ENCODE data around the gene RASA3. TPM values are rescaled to one million over a fixed set of nuclear protein-coding genes. Genes with fewer than 3 reads are reported as not detected.

The RASA3 gene
- total and polyA plus RNA-seq, 9 of the 15 experiments (the other 6 are each of a cell fraction or from before 2014, with no cell fraction given) = 0.72 to 25.3 (median 14.4) TPM

DNA sequence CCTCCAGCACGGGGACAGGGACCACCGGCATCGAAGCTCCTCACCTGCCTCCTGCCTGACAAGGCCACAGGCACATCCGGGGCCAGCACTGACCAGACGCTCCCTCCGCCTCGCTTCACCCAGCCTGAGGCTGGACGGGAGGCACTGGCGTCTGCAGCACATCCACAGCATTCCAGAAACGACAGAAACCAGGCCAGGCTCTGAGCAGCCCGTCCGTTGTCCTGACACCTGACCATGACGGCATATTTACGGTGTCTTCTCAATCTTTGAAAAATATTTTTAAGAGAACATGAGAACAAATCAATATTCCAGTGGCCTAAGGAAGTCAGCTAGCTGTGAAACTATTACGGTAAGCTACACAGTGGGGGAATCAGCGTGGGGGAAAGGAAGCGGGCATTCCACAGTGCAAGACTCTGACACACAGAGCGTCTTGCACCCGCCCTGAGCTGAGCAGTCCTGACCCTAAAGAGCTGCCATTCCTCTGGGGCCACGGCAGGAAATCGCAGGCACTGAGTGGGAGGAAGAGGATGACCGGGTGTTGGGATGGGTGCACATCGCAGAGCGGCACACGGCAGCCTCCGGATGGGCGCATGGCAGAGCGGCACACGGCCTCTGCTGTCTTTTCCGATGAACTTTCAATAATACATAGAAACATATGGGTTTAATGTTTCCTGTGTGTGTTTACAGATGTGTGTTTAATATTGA lies 26.8 kb downstream of the RASA3 start:
- no peaks in the 10 kb centered on the region for H3K36me3 ChIP-seq (ENCODE audit: control insufficient read depth, insufficient read depth, low read length)
- H4K20me1 ChIP-seq (replicated peaks; ENCODE audit: control insufficient read depth, insufficient read depth, low read length) = no peaks in the 10 kb centered on the region
- no peak overlapping the region for H3K9ac ChIP-seq (ENCODE audit: insufficient read depth in 1 of 2, low read depth in 2 of 2, low read length in 2 of 2)
- DNase-seq (ENCODE audit: extremely low read depth in 1 of 4, low spot score in 3 of 4) (no peak), FAIRE-seq (no peak), ATAC-seq (no peak)
- peaks cover 50% of the 10 kb centered on the region for H3K79me2 ChIP-seq (ENCODE audit: control insufficient read depth, insufficient read depth, low read length)
- H3K9me3 ChIP-seq (replicated peaks; ENCODE audit: control insufficient read depth, insufficient read depth, low read depth, low read length) = no peaks in the 10 kb centered on the region
- intact Hi-C loops (cut with micrococcal nuclease) = no loop called here
- WGBS (ENCODE audit: insufficient coverage, low coverage, missing lambda C conversion rate) = 97% methylated on average over 20 of the region's 30 CpGs
- H3K4me1 ChIP-seq (replicated peaks in 1 of 2; ENCODE audit: control insufficient read depth in 2 of 2, insufficient read depth in 2 of 2, low read length in 2 of 2) = peaks cover 0 to 38% of the 10 kb centered on the region in 2 experiments; a peak in 2 of 5 replicates
- no peak overlapping the region for H3K4me3 ChIP-seq
- H3K27ac ChIP-seq (ENCODE audit: extremely low read depth, low read depth, low read length) = no peak overlapping the region
- H3K4me2 ChIP-seq (ENCODE audit: insufficient read depth, low read length) = no peak overlapping the region
- ChIA-PET POLR2A (no interaction called here), CTCF (ENCODE audit: low intra/inter-chr PET ratio) (no interaction called here)
- no TSS peak for BruUV-seq (replicated peaks)
- in situ Hi-C loops (cut with MboI) = no loop called here
- TF ChIP-seq ZNF766 (CRISPR knock-in tag; conservative IDR thresholded peaks at IDR 0.05) = no peak
- no peak for TF ChIP-seq ATF1 (CRISPR knock-in tag; IDR thresholded peaks at IDR 0.05)
- TF ChIP-seq ATF1 (tag; IDR thresholded peaks at IDR 0.05) = no peak
- TF ChIP-seq ZBTB8A (IDR thresholded peaks at IDR 0.05; ENCODE audit: partially characterized antibody) = no peak
- TF ChIP-seq CBX8 (IDR thresholded peaks at IDR 0.05; ENCODE audit: borderline replicate concordance, extremely low read depth, low read depth, low read length, poor library complexity, severe bottlenecking) = no peak
- no peak for TF ChIP-seq JUND (IDR thresholded peaks at IDR 0.05; ENCODE audit: borderline replicate concordance, low read depth, low read length)
- TF ChIP-seq JUND (tag; IDR thresholded peaks at IDR 0.05; ENCODE audit: borderline replicate concordance, low read depth, low read length) = no peak
- no peak for TF ChIP-seq MTA2 (IDR thresholded peaks at IDR 0.05; ENCODE audit: low read depth)
- TF ChIP-seq, protein P1, sequence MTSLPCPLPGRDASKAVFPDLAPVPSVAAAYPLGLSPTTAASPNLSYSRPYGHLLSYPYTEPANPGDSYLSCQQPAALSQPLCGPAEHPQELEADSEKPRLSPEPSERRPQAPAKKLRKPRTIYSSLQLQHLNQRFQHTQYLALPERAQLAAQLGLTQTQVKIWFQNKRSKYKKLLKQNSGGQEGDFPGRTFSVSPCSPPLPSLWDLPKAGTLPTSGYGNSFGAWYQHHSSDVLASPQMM (CRISPR knock-in tag; IDR thresholded peaks at IDR 0.05) = no peak
- no peak for TF ChIP-seq KLF13 (tag; IDR thresholded peaks at IDR 0.05; ENCODE audit: borderline replicate concordance, low read depth)
- TF ChIP-seq YBX1 (IDR thresholded peaks at IDR 0.05) = no peak
- TF ChIP-seq ZNF431 (CRISPR knock-in tag; IDR thresholded peaks at IDR 0.05) = no peak
- no peaks in the 10 kb centered on the region for H3K9me1 ChIP-seq (ENCODE audit: control insufficient read depth, insufficient read depth, low read length)
- H2AFZ ChIP-seq (ENCODE audit: low read depth, low read length) = no peak overlapping the region
- no peaks in the 10 kb centered on the region for H3K27me3 ChIP-seq (ENCODE audit: control insufficient read depth in 2 of 2, insufficient read depth in 2 of 2, low read length in 2 of 2)

Measured in K562 (cell line).